Activated CD8-positive, alpha-beta memory T cell treated with anti-CD3 and anti-CD28 coated beads, Interleukin-2, amount 50 U/mL, for 4 hours (primary cell): ENCODE measurements around the gene AR.

Experiments used
- DNase-seq: peaks from one replicate; pipeline ENCODE4 v3.0.0-alpha.2; 2020

The AR gene

DNA sequence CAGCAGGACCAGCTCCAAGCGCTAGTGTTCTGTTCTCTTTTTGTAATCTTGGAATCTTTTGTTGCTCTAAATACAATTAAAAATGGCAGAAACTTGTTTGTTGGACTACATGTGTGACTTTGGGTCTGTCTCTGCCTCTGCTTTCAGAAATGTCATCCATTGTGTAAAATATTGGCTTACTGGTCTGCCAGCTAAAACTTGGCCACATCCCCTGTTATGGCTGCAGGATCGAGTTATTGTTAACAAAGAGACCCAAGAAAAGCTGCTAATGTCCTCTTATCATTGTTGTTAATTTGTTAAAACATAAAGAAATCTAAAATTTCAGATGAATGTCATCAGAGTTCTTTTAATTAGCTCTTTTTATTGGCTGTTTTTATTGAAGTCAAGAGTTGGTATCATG, 186.5 kb downstream of the AR start:
- DNase-seq: no peak

DNA sequence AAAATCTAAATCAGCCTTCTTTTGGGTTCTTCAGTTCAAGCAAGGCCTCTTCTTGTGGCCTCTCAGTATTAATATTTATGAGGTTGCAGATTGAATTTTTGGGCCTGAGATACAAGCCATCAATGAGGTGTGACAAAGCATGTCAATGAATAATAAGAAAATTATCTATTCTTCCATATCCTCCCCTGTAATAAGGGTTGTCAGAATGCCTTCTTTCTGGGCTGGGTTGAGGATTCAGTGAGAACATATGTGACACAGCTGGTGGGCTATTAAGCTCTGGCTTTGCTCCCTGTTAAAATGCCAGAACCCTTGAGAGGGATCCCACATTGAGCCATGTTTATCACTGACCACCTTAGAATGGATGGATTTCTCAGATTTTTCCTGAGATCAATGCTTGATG, 187.2 kb downstream of the AR start:
- DNase-seq: no peak

GRCh38 chrX:67732864-67733263, 189.0 kb downstream of the AR start:
- DNase-seq: no peak

- DNase-seq: no peak
Observed at GRCh38 chrX:67734111-67734753, 190.4 kb downstream of the AR start.

DNA sequence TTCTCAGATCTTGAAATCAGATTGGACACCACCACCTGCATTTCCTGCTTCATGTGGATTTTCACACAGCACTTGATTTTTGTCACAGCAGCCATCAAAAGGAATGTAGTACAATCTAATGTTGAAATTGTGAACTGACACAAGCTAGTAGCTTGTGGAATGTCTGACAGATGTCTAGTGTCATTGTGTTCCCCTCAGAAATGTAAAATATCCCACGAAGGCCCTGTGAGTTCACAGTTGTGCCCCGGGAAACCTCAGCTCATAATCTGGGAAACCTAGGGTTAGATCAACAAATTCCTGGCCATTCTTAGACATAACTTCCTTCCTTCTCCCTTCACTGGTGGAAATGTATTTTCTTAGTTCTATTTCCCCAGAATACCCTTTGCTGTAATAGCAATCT, 205.7 kb downstream of the AR start:
- no peak for DNase-seq

DNA sequence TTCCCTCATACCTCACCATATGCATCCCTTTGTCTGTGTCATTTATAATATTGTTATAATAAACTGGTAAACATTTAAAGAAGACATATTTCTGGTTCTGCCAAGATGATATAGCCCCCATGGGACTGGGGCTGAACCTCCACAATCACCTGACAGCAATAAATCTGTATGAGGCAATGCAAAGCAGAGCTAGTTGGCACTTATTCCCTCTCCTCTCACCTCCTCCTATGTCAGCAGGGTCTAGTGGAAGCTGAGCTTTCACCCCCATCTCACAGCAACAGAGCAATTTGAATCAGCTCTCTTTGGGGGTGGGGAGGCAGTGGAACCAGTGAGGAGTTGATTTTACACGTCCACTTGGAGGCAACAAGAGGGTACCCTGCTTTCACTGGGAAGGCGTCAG, 206.9 kb downstream of the AR start:
- DNase-seq: no peak

DNA sequence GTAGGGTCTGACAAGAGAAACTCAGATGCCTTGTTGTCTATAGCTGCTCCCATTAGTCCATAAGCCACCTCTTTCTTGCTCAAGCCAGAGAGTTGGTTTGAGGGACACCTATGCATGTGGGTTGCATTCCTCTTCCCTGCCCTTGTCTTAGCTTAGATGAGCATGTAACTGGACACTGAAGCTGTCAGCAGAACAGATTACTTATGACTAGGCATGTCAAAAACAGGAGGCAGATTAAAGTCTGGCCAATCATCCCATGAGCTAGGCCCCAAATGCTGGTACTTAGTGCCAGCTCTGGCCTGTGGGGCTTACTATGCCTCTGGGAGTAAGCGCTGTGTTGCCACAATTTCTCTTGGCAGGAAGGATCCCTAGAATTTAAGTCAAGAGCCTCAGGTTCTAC, 215.2 kb downstream of the AR start:
- no peak for DNase-seq

- DNase-seq: no peak
Observed at GRCh38 chrX:67777148-67777547, 233.3 kb downstream of the AR start.

- no peak for DNase-seq
Observed at GRCh38 chrX:67779099-67779498, 235.3 kb downstream of the AR start.
